Left ventricle myocardium superior (tissue), 1 donor: ENCODE data around the gene CYB561D1. TPM values are rescaled to one million over a fixed set of nuclear protein-coding genes. Genes with fewer than 3 reads are reported as not detected.
A peak's percentile ranks its signal among the peaks of the same experiment; 100 is the strongest.

Experiments used
- ATAC-seq: fragments of 200-7000 bp; cut with Tn5 transposase; one replicate; pipeline ENCODE4 v1.9.1; 2020; ENCODE audit warnings: mild to moderate bottlenecking, moderate library complexity
- DNase-seq: peaks from one replicate; pipeline ENCODE4 v3.0.0-alpha.2; 2020
- intact Hi-C: fragments of 100-400 bp; cut with micrococcal nuclease; formaldehyde crosslinking; loops from one replicate; pipeline ENCODE4 v1.11.0; 2022
- total RNA-seq: library from RNA; stranded (reverse); fragmentation: NEBNext Ultra II Directional; extraction: Animal tissue kit (Norgen Biotek cat#: 25700); gene quantifications from one replicate; pipeline ENCODE4 v1.2.1, GENCODE V29; 2021
- donor health status: DM: no; HTN: yes; CAD: no; lungs with severe emphysema.

Gene CYB561D1
- total RNA-seq, 1 donor from 2014 or later: 4.3 TPM

DNA sequence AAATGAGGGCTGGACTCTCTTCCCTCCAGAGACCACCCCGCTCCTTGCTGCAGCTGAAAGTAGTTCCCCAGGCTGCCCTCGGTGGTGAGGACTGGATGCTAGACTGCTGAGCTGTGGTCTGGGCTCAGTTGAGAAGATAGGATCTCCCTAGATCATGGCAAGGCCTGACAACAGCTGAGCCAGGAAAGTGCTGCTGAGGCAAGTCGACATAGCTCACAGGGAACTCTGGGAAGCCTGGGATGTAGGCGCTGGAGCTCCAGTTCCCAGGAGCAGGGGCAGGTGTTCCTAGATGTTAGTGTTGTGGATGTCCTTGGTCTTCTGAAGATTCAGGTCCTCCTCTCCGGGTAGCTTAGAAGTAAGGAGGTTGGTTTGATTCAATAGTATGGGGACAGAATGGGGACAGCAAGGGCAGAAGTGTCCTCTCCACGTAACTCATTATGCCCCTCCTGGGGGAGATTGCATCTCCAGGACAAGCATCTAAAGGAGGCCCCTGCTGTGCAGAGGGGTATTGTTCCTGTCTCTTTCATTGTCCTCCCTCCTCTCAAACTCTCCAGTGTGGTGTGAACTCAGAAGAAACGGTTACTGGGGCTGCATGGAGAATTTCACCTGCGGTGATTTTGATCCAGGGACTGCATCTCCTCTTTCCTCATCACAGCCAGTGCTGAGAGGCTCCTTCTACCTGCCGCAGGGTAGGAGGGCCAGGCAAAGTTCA is 3.7 kb downstream of the CYB561D1 start:
- no peak for DNase-seq
- no peak for ATAC-seq
- intact Hi-C loops: no loop called here

DNA sequence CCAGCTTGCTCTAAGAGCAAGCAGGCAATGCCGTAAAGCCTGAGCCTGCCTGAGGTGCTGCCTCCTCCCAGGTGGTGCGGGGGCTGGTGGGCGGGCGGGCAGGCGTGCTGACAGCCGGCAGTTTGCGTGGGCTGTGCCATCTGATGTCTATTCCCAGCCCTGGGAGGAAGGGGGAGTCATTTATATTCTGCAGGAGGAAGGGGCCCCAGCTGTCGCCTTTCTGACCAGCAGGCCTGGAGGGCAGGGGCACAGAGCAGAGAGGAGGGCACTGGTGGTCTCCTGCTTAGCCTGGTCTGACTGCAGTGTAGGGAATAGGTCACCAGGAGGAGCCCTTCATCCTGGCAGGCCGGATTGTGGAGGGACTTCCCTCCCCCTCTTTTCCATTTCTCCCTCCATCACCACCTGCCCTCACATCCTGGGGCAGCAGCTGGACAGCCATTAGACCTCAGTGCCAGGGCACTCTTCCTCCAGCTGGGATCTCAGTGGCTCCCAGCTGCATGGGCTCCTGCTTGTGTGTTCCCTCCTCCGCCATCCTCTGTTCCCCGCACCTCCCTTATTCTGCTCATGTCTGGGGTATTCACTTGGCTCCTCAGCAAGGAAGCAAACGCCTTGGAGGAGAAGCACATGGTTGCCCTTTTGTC is 4.4 kb downstream of the CYB561D1 start:
- ATAC-seq: no peak
- DNase-seq: no peak
- intact Hi-C loops: no loop called here

DNA sequence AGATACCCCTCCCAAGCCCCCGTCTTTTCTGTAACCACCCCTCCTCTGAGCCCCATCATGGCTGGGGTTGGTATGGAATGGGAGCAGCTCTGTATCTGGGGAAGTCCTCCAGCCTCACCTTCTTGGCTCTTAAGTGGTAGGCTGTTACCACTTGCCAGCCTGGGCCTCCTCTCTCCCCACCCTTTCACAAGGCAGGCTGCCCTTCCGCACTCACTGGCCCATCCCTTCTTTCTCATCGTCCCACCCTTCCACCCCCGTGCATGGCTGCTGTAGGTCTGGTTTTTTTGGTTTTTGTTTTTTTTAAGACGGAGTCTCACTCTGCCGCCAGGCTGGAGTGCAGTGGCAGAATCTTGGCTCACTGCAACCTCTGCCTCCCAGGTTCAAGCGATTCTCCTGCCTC is 5.2 kb downstream of the CYB561D1 start:
- no peak for DNase-seq
- intact Hi-C loops: no loop called here
- no peak for ATAC-seq

DNA sequence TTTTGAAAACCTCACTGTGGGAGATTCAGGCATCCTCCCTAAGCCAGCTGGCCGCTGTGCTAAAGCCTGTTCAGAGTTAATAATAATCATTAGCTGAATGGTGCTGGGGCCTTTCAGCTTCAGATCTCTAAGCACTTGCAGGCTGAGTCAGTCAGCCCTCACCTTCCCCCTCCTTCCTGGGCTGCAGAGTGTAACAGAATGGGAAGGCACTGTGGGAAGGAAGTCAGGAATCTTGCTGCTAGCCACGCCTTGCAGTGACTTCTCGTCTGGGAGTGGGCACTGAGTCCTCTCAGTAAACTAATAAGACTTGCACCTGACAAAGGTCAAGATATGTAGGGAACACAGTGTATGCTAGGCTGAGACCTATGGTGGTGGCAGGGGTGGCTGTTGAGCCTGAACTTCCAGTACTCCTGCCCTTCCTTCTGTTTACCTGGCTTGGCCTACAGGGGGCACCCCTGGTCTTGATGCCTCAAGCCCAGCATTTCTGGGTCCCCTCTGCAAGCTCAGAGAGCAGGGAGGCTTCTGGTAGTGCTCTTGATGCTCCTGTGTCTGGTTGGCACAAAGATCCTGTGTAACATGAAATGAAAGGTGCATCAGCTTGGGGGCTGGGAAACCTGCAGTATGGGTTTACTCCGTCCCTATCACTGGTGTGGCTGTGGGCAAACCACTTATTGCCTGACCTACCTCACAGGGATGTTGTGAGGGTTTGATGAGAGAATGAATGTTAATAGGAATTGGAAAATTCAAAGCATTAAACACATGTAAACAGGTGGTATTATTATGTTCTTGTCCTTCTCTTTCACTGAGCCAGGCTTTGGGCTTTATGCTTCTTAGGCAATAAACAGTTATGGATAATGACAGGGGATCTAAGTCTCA is 6.0 kb downstream of the CYB561D1 start:
- ATAC-seq: peak; percentile 19
- intact Hi-C loops: no loop called here
- DNase-seq: no peak

DNA sequence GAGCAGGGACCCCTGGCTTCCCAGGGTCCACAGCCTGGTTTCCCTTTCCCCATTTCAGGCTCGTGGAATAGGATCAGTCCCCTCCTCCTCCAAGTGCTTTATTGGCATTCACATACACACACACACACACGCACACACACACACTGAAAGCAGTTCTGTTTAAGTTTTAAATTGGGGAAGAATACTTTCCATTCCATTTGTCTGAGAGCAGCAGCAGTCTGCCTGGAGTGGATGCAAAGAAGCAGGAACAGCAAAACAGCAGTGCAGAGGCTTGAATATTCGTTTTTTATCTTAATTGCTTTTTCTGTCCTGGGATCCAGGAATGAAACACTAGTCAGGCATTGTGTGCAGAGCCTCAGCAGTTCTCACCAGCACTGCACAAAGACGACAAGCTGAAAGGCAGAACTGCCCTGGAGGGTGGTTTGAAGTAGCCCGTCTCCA is 7.1 kb downstream of the CYB561D1 start:
- no peak for DNase-seq
- intact Hi-C loops: no loop called here
- no peak for ATAC-seq

DNA sequence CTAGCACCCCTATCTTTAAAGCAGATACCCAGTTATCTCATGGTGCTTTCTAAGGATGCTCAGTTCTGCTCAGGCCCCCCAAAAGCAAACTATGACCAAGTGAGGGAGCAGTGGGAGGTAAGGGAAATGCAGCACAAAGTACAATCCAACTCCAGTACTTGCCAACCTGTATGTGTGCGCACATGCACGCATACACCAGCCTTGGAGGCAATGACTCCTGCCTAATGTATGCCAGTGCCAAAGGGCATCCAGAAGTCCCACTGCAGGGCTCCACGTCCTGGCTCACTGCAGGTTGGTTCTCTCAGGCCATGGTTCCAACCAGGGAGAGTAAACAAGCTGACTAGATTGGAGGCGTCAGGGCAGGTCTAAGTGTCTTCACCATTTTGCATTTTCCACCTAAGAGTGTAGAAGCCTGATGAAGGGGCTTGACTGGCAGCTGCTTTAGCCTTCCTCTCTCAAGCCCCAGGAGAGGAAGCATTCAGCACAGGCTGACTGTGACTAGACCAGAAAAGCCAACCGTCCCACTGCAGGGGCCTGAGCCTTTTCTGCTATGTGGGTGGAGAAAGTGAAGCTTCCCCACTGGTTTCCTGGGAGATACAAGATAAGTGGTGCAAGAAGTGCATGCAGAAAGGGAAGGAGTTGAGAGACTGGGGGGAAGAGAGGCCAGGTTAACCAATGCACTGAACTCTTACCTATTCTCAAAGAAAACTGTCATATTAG is 7.9 kb downstream of the CYB561D1 start:
- intact Hi-C loops: no loop called here
- no peak for DNase-seq
- ATAC-seq: no peak

DNA sequence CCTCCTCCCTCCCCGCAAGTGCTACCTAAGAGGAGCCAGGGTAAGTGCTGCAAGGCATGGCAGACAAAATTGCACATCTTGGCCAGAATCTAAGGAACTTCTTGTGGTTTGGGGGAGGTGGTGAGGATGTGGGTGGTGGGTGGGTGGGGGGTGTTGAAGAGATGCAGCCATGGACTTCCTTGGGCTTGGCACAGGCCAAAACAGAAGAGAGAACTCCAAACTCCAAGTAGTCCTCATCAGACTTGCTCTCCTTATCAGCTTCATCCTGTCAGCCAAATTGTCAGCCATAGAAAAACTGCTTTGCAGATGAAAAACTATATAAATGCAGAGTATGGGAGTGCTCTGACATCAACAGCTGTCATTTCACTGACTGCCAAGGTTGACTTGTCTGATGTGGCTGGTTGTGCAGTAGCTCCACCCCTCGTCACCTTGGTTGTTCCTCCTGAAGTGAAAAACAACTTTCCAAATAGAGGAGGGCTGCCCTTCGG is 8.5 kb downstream of the CYB561D1 start:
- ATAC-seq: no peak
- intact Hi-C loops: no loop called here

DNA sequence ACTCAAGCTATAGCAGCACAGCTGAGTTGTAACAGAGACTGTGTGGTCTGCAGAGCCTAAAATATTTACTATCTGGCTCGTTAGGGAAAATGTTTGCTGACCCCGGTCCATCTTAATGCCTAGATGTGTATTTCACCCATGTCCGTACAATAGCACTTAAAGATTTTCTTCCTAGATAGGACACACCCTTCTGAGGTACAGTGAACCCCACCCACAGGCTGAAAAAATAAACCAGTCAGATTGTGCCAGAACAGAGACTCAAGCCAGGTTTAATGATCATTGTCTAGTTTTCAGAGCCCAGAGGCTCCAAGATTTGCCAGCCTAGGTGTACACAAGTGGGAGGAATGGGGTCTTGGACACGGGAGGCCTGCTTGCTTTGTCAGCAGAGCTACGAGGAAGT is 10.0 kb downstream of the CYB561D1 start:
- no peak for DNase-seq
- intact Hi-C loops: no loop called here
- ATAC-seq: no peak

More for the DNA sequence above, 8.5 kb downstream of the CYB561D1 start:
- no peak for DNase-seq

DNA sequence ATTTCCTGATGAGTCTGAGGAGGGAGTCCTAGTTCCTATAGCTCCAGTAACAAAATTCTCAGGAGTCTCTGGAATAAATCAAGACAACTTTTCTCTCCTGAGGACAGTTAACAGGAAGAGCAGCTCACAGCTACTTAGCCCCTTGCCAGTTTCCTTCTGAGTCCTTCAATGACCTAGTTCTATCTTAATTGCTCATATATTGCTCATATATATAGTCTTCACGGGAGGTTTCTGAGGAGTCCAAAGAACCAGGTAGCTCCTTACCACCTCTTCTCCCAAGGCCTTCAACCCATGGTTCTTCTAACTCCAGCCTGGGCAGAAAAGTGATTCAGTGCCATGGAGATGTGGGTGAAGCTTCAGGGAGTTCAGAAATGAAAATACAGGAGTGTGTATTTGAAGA is 11.1 kb downstream of the CYB561D1 start:
- DNase-seq (no peak), ATAC-seq (no peak)
- intact Hi-C loops: no loop called here

DNA sequence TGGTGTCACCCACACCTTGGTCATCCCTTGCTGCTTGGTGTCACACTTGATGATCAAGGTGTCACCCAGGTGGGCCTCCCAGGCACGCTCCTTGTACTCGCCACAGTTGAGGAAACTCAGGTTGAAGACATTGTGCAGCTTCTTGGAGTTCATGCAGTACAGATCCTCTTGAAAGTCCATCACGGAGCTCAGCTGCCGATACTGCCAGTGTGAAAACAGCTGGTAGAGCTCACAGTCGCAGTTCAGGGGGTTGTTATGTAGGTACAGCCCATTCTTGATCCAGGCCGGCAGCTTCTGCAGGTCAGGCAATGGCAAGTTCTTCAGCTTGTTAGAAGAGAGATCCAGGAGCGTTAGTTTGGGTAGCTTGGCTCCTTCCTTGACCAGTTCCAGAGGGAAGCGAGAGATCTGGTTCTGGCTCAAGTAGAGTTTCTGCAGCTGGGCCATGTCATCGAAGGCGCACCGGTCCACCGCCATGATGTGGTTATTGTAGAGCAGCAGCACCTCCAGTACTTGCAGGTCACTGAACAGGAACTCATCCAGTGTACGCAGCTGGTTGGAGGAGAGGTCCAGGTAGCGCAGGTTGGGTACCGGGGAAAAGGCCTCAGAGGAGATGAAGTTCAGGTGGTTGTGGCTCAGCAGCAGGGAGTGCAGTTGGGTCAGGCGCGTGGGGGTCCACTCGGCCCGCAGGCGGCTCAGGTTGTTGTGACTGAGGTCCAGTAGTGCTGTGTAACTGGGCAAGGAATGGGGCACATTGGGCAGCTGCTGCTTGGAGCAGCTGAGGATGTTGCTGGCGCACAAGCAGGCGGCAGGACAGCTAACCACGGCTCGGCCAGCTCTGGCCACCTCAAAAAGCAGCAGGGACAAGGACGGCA is 14.3 kb downstream of the CYB561D1 start:
- intact Hi-C loops: no loop called here
- DNase-seq (no peak), ATAC-seq (no peak)

DNA sequence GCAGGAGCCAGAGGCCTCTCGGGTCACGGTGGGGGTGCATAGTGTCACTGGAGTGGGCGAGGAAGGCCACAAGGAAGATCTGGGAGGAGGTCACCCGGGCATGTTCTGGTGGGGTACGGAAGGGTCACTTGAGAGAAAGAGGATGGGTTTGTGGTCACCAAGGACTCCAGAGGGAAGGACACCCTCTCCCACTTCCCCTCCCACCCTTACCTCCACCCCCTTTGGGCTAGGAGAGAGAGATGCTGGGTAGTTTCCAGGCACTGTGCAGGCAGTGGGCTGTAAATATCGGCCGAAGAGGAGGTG is 14.9 kb downstream of the CYB561D1 start:
- no peak for ATAC-seq

DNA sequence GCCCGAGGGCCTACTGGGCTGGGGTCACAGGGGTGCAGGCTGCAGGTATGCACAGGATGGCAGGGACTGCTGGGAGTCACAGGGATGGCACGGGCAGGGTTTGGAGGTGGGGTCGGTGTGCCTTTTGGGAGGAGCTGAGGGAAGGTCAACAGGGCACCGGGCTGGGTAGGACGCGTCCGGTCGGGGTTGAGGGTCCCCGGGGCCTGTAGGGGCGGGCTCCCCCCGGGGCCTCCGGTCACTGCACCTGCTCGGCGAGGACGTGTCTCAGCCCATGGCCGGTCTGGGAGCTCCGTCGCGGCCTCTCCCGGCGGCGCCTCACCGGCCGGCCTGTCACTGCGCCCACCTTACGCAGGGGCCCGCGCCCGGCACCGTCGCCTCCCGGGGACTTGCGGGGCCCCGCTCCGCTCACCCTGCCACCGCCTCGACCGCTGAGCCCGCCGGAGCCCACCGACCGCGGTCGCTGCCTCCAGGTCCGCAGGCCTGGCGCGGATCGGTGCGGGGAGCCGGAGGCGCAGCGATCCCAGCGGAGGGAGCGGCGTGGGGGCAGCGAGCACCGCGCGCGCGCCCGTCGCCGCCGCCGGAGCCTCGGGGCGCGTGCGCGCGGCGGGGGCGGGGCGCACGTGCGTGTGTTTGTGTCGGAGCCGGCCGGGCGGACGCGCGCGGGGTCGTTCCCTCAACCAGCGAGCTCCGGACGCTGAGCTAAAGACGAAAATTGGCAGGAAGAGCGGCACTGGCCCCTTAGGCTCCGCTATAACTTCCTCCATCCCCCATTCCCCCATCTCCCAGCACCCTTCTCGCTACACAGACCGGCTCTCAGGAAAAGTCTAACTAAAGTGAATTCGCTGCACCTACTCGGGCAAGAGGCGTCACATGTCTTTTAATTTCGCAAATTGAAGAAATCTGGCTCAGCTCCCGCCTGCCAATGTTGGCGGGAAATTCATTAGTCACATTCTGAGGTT is 15.6 kb downstream of the CYB561D1 start, which contains the start of gene AMIGO1:
Gene AMIGO1, minus strand, starts transcription at position 552 of the 959 bp plus-strand sequence. CDS start 815 bp downstream, outside the sequence.
- peak; percentile 86 for DNase-seq
- intact Hi-C loops: no loop called here
- peak; percentile 91 for ATAC-seq

More for the DNA sequence above, 14.9 kb downstream of the CYB561D1 start:
- no peak for DNase-seq
- intact Hi-C loops: no loop called here

DNA sequence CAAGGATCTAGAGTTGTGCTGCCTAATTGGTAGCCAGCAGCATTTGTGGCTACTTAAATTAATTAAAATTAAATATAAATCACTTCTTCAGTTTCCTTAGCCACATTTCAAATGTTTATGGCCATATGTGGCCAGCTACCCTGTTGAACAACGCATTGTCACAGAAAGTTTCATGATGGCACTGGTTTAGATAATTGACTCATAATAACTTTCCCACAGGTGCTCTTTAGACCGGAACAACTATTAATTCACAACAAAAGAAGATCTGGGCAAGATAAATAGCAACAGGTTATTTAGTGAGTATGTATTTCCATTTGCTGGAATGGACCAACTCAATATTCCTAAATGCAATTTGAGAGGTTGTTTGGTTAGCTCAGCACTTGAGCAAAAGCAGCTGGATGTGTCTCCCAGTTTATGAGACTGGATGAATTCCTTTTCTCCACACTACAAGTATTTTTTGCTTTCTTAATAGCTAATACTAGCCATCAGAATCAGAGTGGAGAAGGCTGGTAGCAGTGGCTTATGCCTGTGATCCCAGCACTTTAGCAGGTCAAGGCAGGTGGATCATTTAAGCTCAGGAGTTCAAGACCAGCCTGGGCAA is 19.3 kb downstream of the CYB561D1 start:
- intact Hi-C loops: no loop called here
- no peak for DNase-seq

DNA sequence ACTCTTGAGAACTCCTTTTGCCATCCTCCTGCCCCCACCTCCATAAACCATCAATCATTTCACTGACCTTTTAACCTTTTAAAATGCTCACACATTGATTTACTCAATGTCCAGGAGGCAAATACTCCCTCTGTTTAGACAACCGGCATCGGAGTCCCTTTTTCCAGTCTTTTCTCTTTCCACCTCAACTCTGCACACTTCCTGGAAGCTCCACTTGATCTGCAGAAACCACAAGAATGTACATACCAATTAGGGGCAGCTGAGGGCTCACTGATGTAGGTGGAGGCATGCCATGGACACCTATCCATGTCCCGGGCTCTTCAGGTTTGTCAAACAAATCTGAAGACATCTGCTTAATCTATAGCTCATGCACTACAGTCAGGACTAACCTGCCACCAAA is 21.0 kb downstream of the CYB561D1 start:
- no peak for DNase-seq
- intact Hi-C loops: no loop called here
- no peak for ATAC-seq

More for the DNA sequence above, 19.3 kb downstream of the CYB561D1 start:
- ATAC-seq: no peak

DNA sequence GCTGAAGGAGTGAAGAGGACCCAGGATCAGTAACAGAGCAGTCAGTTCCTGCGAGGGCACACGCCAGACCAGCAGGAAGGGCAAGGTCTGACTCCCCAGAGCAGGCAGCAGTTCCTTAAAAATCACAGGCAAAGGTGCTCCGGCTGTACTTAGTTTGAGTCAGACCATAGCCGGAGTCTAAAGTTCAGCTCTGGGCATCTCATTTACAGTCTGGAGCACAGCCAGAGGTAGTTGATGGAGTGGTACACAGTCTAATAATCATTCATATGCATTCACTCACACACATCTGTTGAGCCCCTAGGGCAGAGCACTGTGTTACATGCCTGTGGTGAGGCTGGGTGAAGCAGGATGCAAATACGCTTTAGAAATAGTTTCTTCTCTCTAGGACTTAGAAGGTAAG is 23.0 kb downstream of the CYB561D1 start:
- intact Hi-C loops: no loop called here
- ATAC-seq: no peak
- DNase-seq: no peak

DNA sequence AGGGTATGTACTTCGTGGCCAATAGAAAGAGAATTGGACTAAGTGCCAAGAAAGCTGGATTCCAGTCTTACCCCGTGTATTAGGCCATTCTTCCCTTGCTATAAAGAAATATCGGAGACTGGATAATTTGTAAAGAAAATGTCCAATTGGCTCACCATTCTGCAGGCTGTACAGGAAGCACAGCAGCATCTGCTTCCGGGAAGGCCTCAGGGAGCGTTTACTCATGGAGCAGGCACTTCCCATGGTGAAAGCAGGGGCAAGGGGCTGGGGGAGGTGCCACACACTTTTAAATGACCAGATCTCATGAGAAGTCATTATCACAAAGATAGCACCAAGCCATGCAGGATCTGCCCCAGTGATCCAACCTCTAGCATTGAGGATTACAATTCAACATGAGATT is 23.4 kb downstream of the CYB561D1 start:
- DNase-seq: no peak
- intact Hi-C loops: no loop called here
- ATAC-seq: no peak
